NCI-H2171 treated with DMSO at 0.1 percent for 48 hours (cell line): Measurements from ENCODE around the gene ALG11.
"Not testable (repeated sequence)": the region's sequence is repeated elsewhere in the genome, so short reads cannot be mapped to it uniquely, and the experiment has no call there.

Experiments
- DNase-seq: peaks from one replicate; lab custom pipeline; 2025; lab: John Stamatoyannopoulos, UW

ALG11 gene

GRCh38 chr13:52011632-52012511 lies at the start of gene ALG11:
Gene ALG11 (plus strand): TSS chr13:52012398. CDS start chr13:52012419, 21 bp downstream.
- DNase-seq = peak; percentile 98

GRCh38 chr13:51966186-51966585 lies 46.0 kb upstream of the ALG11 start:
- DNase-seq = no peak

- no peak for DNase-seq
Measured at GRCh38 chr13:51967482-51968446, 44.4 kb upstream of the ALG11 start.

GRCh38 chr13:51970349-51970748 lies 41.8 kb upstream of the ALG11 start:
- DNase-seq = no peak

GRCh38 chr13:51971520-51972426 lies 40.4 kb upstream of the ALG11 start:
- DNase-seq = no peak

GRCh38 chr13:51974482-51974881 lies 37.7 kb upstream of the ALG11 start:
- no peak for DNase-seq

GRCh38 chr13:51976423-51976822 lies 35.8 kb upstream of the ALG11 start:
- no peak for DNase-seq

GRCh38 chr13:51976890-51977289 lies 35.3 kb upstream of the ALG11 start:
- DNase-seq = no peak

GRCh38 chr13:51977625-51978024 lies 34.6 kb upstream of the ALG11 start:
- DNase-seq = no peak

GRCh38 chr13:51978796-51979556 lies 33.2 kb upstream of the ALG11 start:
- no peak for DNase-seq

- DNase-seq = no peak
Measured at GRCh38 chr13:51980908-51981307, 31.3 kb upstream of the ALG11 start.

- DNase-seq = no peak
Measured at GRCh38 chr13:51981355-51981754, 30.8 kb upstream of the ALG11 start.

- DNase-seq = not testable (repeated sequence)
Measured at GRCh38 chr13:51983292-51983691, 28.9 kb upstream of the ALG11 start.

GRCh38 chr13:51984904-51985303 lies 27.3 kb upstream of the ALG11 start:
- DNase-seq = not testable (repeated sequence)

GRCh38 chr13:51988988-51989618 lies 23.1 kb upstream of the ALG11 start:
- DNase-seq = no peak

GRCh38 chr13:51993713-51994112 lies 18.5 kb upstream of the ALG11 start:
- no peak for DNase-seq

GRCh38 chr13:51995677-51996551 lies 16.3 kb upstream of the ALG11 start:
- peak; percentile 58 for DNase-seq

GRCh38 chr13:51996641-51997040 lies 15.6 kb upstream of the ALG11 start:
- DNase-seq = no peak

- no peak for DNase-seq
Measured at GRCh38 chr13:51997186-51997585, 15.0 kb upstream of the ALG11 start.
